ENCODE results near the gene RNF180. TPM values are rescaled to one million over a fixed set of nuclear protein-coding genes. Genes with fewer than 3 reads are reported as not detected.

RNF180 gene
- total RNA-seq, 1 experiment from 2014 or later: 2.7 TPM

DNA sequence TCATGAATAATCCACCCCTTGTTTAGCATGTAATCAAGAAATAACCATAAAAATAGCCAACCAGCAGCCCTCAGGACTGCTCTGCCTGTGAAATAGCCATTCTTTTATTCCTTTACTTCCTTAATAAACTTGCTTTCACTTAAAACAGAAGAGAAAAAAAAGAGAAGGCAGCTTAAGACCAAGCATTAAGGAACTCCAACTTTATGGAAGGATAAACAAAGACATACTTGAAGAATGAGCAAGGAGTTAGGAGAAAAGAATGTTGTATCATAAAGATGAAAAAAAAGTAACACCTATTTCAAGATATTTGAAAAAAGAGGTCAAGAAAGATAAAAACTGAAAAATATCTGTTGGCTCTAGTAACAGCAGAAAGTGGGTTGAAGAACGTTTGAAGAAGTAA is 107.6 kb downstream of the RNF180 start:
- Mint-ChIP-seq H3K27me3 (ENCODE audit: low read depth) (no peaks in the 10 kb centered on the region), H3K4me3 (no peak overlapping the region), H3K9me3 (no peaks in the 10 kb centered on the region), H3K36me3 (no peaks in the 10 kb centered on the region), H3K4me1 (peaks cover 11% of the 10 kb centered on the region), H3K27ac (no peak overlapping the region)
- CTCF ChIA-PET: no interaction called here
- TF ChIP-seq NFATC4 (CRISPR knock-in tag; IDR thresholded peaks at IDR 0.05) (no peak), EMX1 (CRISPR knock-in tag; IDR thresholded peaks at IDR 0.05) (no peak), ZNF138 (CRISPR knock-in tag; conservative IDR thresholded peaks at IDR 0.05) (no peak), ETV6 (CRISPR knock-in tag; IDR thresholded peaks at IDR 0.05) (no peak), FOXK1 (CRISPR knock-in tag; IDR thresholded peaks at IDR 0.05) (no peak), PRRX2 (CRISPR knock-in tag; IDR thresholded peaks at IDR 0.05) (no peak), ZNF263 (CRISPR knock-in tag; IDR thresholded peaks at IDR 0.05; ENCODE audit: low read depth) (no peak), TEAD4 (CRISPR knock-in tag; IDR thresholded peaks at IDR 0.05) (no peak), ZNF121 (CRISPR knock-in tag; IDR thresholded peaks at IDR 0.05) (no peak), JAZF1 (CRISPR knock-in tag; IDR thresholded peaks at IDR 0.05) (no peak), MXD4 (CRISPR knock-in tag; IDR thresholded peaks at IDR 0.05; ENCODE audit: borderline replicate concordance) (no peak), GTF2I (CRISPR knock-in tag; conservative IDR thresholded peaks at IDR 0.05) (no peak), RELA (CRISPR knock-in tag; IDR thresholded peaks at IDR 0.05; ENCODE audit: borderline replicate concordance) (no peak)
- TF ChIP-seq, protein P1, sequence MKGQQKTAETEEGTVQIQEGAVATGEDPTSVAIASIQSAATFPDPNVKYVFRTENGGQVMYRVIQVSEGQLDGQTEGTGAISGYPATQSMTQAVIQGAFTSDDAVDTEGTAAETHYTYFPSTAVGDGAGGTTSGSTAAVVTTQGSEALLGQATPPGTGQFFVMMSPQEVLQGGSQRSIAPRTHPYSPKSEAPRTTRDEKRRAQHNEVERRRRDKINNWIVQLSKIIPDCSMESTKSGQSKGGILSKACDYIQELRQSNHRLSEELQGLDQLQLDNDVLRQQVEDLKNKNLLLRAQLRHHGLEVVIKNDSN (CRISPR knock-in tag; IDR thresholded peaks at IDR 0.05): no peak
- TF ChIP-seq, protein P2, sequence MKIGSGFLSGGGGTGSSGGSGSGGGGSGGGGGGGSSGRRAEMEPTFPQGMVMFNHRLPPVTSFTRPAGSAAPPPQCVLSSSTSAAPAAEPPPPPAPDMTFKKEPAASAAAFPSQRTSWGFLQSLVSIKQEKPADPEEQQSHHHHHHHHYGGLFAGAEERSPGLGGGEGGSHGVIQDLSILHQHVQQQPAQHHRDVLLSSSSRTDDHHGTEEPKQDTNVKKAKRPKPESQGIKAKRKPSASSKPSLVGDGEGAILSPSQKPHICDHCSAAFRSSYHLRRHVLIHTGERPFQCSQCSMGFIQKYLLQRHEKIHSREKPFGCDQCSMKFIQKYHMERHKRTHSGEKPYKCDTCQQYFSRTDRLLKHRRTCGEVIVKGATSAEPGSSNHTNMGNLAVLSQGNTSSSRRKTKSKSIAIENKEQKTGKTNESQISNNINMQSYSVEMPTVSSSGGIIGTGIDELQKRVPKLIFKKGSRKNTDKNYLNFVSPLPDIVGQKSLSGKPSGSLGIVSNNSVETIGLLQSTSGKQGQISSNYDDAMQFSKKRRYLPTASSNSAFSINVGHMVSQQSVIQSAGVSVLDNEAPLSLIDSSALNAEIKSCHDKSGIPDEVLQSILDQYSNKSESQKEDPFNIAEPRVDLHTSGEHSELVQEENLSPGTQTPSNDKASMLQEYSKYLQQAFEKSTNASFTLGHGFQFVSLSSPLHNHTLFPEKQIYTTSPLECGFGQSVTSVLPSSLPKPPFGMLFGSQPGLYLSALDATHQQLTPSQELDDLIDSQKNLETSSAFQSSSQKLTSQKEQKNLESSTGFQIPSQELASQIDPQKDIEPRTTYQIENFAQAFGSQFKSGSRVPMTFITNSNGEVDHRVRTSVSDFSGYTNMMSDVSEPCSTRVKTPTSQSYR (CRISPR knock-in tag; IDR thresholded peaks at IDR 0.05): no peak
- TF ChIP-seq, protein P3, sequence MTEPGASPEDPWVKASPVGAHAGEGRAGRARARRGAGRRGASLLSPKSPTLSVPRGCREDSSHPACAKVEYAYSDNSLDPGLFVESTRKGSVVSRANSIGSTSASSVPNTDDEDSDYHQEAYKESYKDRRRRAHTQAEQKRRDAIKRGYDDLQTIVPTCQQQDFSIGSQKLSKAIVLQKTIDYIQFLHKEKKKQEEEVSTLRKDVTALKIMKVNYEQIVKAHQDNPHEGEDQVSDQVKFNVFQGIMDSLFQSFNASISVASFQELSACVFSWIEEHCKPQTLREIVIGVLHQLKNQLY (CRISPR knock-in tag; IDR thresholded peaks at IDR 0.05): no peak
- TF ChIP-seq, protein P4, sequence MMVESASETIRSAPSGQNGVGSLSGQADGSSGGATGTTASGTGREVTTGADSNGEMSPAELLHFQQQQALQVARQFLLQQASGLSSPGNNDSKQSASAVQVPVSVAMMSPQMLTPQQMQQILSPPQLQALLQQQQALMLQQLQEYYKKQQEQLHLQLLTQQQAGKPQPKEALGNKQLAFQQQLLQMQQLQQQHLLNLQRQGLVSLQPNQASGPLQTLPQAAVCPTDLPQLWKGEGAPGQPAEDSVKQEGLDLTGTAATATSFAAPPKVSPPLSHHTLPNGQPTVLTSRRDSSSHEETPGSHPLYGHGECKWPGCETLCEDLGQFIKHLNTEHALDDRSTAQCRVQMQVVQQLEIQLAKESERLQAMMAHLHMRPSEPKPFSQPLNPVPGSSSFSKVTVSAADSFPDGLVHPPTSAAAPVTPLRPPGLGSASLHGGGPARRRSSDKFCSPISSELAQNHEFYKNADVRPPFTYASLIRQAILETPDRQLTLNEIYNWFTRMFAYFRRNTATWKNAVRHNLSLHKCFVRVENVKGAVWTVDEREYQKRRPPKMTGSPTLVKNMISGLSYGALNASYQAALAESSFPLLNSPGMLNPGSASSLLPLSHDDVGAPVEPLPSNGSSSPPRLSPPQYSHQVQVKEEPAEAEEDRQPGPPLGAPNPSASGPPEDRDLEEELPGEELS (CRISPR knock-in tag; IDR thresholded peaks at IDR 0.05): no peak
- TF ChIP-seq, protein P5, sequence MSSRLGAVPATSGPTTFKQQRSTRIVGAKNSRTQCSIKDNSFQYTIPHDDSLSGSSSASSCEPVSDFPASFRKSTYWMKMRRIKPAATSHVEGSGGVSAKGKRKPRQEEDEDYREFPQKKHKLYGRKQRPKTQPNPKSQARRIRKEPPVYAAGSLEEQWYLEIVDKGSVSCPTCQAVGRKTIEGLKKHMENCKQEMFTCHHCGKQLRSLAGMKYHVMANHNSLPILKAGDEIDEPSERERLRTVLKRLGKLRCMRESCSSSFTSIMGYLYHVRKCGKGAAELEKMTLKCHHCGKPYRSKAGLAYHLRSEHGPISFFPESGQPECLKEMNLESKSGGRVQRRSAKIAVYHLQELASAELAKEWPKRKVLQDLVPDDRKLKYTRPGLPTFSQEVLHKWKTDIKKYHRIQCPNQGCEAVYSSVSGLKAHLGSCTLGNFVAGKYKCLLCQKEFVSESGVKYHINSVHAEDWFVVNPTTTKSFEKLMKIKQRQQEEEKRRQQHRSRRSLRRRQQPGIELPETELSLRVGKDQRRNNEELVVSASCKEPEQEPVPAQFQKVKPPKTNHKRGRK (CRISPR knock-in tag; IDR thresholded peaks at IDR 0.05; ENCODE audit: borderline replicate concordance): no peak
- POLR2A ChIA-PET: no interaction called here
- no peak for DNase-seq (ENCODE audit: low spot score)
- ATAC-seq: no peak

Data from WTC11 (cell line).